Endothelial cell (in vitro differentiated cells): ENCODE measurements around the gene DICER1. TPM values are rescaled to one million over a fixed set of nuclear protein-coding genes. Genes with fewer than 3 reads are reported as not detected.

Experiments
- DNase-seq: peaks from one replicate; pipeline ENCODE4 v3.0.0; 2021; ENCODE audit warnings: low spot score
- H3K27ac Mint-ChIP-seq: one replicate; pipeline ENCODE4 v1.8.0; 2021; ENCODE audit warnings: mixed read lengths, inconsistent platforms; ENCODE audit not compliant: unreplicated experiment
- H3K27me3 Mint-ChIP-seq: one replicate; pipeline ENCODE4 v1.8.0; 2021; ENCODE audit warnings: mild to moderate bottlenecking, moderate library complexity, mixed read lengths, inconsistent platforms; ENCODE audit not compliant: unreplicated experiment
- H3K36me3 Mint-ChIP-seq: one replicate; pipeline ENCODE4 v1.8.0; 2021; ENCODE audit warnings: mild to moderate bottlenecking, low read depth, mixed read lengths, inconsistent platforms; ENCODE audit not compliant: unreplicated experiment
- H3K4me1 Mint-ChIP-seq: one replicate; pipeline ENCODE4 v1.8.0; 2021; ENCODE audit warnings: mild to moderate bottlenecking, mixed read lengths, inconsistent platforms; ENCODE audit not compliant: unreplicated experiment
- H3K4me3 Mint-ChIP-seq: one replicate; pipeline ENCODE4 v1.8.0; 2021; ENCODE audit warnings: mild to moderate bottlenecking, mixed read lengths, inconsistent platforms; ENCODE audit not compliant: unreplicated experiment
- H3K9me3 Mint-ChIP-seq: one replicate; pipeline ENCODE4 v1.8.0; 2021; ENCODE audit warnings: mixed read lengths, inconsistent platforms; ENCODE audit not compliant: unreplicated experiment
- CTCF ChIP-seq: fragments of 200-600 bp; sonication (generic); IDR thresholded peaks from one replicate; pipeline ENCODE4 v1.5.0; 2021; ENCODE audit warnings: antibody characterized with exemption; ENCODE audit not compliant: unreplicated experiment
- total RNA-seq: library from RNA; stranded (reverse); fragmentation: NEBNext Ultra II Directional; extraction: Animal tissue kit (Norgen Biotek cat#: 25700); gene quantifications from one replicate; pipeline ENCODE4 v1.2.1, GENCODE V29; 2021; ENCODE audit not compliant: unreplicated experiment

The DICER1 gene
- total RNA-seq, 1 donor from 2014 or later = 69.2 TPM

GRCh38 chr14:95122621-95122945 lies 34.7 kb downstream of the DICER1 start:
- no peaks in the 10 kb centered on the region for H3K27me3 Mint-ChIP-seq
- peaks cover 12% of the 10 kb centered on the region for H3K4me1 Mint-ChIP-seq
- H3K4me3 Mint-ChIP-seq = no peak overlapping the region
- peaks cover 4% of the 10 kb centered on the region for H3K36me3 Mint-ChIP-seq
- no peak for DNase-seq
- H3K27ac Mint-ChIP-seq = no peak overlapping the region
- H3K9me3 Mint-ChIP-seq = no peaks in the 10 kb centered on the region
- no peak for TF ChIP-seq CTCF

- TF ChIP-seq CTCF = no peak
- H3K4me1 Mint-ChIP-seq = peaks cover 12% of the 10 kb centered on the region
- H3K27me3 Mint-ChIP-seq = no peaks in the 10 kb centered on the region
- H3K4me3 Mint-ChIP-seq = no peak overlapping the region
- H3K9me3 Mint-ChIP-seq = no peaks in the 10 kb centered on the region
- H3K27ac Mint-ChIP-seq = no peak overlapping the region
- DNase-seq = no peak
- peaks cover 4% of the 10 kb centered on the region for H3K36me3 Mint-ChIP-seq
These were observed 35.3 kb downstream of the DICER1 start for GRCh38 chr14:95121911-95122620.

GRCh38 chr14:95119336-95119735 lies 38.0 kb downstream of the DICER1 start:
- TF ChIP-seq CTCF = no peak
- Mint-ChIP-seq H3K4me3 (no peak overlapping the region), H3K27ac (no peak overlapping the region), H3K27me3 (peaks cover 1% of the 10 kb centered on the region), H3K36me3 (peaks cover 10% of the 10 kb centered on the region), H3K4me1 (peaks cover 6% of the 10 kb centered on the region), H3K9me3 (no peaks in the 10 kb centered on the region)
- DNase-seq = no peak

- no peak overlapping the region for H3K27ac Mint-ChIP-seq
- peaks cover 5% of the 10 kb centered on the region for H3K36me3 Mint-ChIP-seq
- H3K27me3 Mint-ChIP-seq = peaks cover 1% of the 10 kb centered on the region
- TF ChIP-seq CTCF = no peak
- H3K9me3 Mint-ChIP-seq = no peaks in the 10 kb centered on the region
- H3K4me1 Mint-ChIP-seq = peaks cover 6% of the 10 kb centered on the region
- H3K4me3 Mint-ChIP-seq = no peak overlapping the region
- no peak for DNase-seq
These were observed 39.2 kb downstream of the DICER1 start for GRCh38 chr14:95117937-95118721.

- peaks cover 6% of the 10 kb centered on the region for H3K4me1 Mint-ChIP-seq
- H3K4me3 Mint-ChIP-seq = no peak overlapping the region
- no peaks in the 10 kb centered on the region for H3K9me3 Mint-ChIP-seq
- TF ChIP-seq CTCF = no peak
- no peak for DNase-seq
- H3K36me3 Mint-ChIP-seq = peaks cover 5% of the 10 kb centered on the region
- H3K27ac Mint-ChIP-seq = no peak overlapping the region
- H3K27me3 Mint-ChIP-seq = peaks cover 1% of the 10 kb centered on the region
These were observed 43.9 kb downstream of the DICER1 start for GRCh38 chr14:95113476-95113875.
